ENCODE measurements around the gene ADARB1.

Gene ADARB1

GRCh38 chr21:45115141-45115540, 40.8 kb downstream of the ADARB1 start:
- H3K4me3 ChIP-seq (ENCODE audit: low read depth, low read length) = no peak overlapping the region
- DNase-seq (ENCODE audit: low read depth) = no peak
- in situ Hi-C loops (cut with HindIII; ENCODE audit: low sequenced_read_pairs) = no loop called here
- TF ChIP-seq, protein P1, sequence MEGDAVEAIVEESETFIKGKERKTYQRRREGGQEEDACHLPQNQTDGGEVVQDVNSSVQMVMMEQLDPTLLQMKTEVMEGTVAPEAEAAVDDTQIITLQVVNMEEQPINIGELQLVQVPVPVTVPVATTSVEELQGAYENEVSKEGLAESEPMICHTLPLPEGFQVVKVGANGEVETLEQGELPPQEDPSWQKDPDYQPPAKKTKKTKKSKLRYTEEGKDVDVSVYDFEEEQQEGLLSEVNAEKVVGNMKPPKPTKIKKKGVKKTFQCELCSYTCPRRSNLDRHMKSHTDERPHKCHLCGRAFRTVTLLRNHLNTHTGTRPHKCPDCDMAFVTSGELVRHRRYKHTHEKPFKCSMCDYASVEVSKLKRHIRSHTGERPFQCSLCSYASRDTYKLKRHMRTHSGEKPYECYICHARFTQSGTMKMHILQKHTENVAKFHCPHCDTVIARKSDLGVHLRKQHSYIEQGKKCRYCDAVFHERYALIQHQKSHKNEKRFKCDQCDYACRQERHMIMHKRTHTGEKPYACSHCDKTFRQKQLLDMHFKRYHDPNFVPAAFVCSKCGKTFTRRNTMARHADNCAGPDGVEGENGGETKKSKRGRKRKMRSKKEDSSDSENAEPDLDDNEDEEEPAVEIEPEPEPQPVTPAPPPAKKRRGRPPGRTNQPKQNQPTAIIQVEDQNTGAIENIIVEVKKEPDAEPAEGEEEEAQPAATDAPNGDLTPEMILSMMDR (IDR thresholded peaks at IDR 0.05; ENCODE audit: low read depth, low read length, missing control alignments) = no peak

DNA sequence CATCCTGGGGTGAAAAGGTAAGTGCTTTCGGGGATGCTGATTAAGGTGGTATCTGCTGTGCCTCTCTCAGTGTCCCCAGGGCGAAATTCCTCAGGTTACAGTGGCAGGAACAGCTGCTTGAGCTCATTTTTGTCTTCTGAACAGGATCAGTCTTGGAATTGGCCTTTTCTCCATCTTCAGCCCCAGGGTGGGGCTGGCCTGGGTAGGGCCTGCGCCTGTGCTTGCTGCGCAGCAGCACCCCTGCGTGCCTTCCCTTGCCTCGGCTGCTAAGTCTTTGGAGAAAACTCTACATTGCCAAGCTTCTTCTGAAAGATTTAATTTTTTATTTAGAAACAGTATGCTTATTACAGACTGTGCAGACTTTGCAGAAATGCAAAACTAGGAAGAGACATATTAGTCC, 41.7 kb downstream of the ADARB1 start:
- H3K4me3 ChIP-seq (ENCODE audit: low read depth, low read length) = no peak overlapping the region
- TF ChIP-seq, protein P1 (IDR thresholded peaks at IDR 0.05; ENCODE audit: low read depth, low read length, missing control alignments) = no peak
- in situ Hi-C loops (cut with HindIII; ENCODE audit: low sequenced_read_pairs) = no loop called here
- DNase-seq (ENCODE audit: low read depth) = no peak

DNA sequence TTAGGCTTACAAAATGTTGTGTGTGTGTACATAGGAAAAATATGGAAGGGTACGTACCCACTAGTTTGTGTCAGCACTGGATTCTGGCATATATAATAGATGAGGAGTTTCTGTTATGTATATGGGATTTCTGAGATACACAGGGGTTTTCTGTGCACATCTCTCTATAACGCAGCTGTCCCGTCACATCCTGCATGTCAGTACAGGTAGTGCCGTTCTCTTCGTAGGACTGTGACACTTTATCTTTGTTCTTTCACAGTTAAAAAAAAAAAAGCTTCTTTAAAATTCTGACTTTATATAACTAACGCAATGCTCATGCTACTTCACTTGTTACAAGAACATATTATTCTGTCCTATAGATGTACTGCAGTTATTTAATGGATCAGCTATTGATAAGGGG, 42.9 kb downstream of the ADARB1 start:
- H3K4me3 ChIP-seq (ENCODE audit: low read depth, low read length) = no peak overlapping the region
- in situ Hi-C loops (cut with HindIII; ENCODE audit: low sequenced_read_pairs) = no loop called here
- no peak for DNase-seq (ENCODE audit: low read depth)
- TF ChIP-seq, protein P1 (IDR thresholded peaks at IDR 0.05; ENCODE audit: low read depth, low read length, missing control alignments) = no peak

GRCh38 chr21:45118099-45118498, 43.7 kb downstream of the ADARB1 start:
- in situ Hi-C loops (cut with HindIII; ENCODE audit: low sequenced_read_pairs) = no loop called here
- DNase-seq (ENCODE audit: low read depth) = no peak
- TF ChIP-seq, protein P1 (IDR thresholded peaks at IDR 0.05; ENCODE audit: low read depth, low read length, missing control alignments) = no peak
- no peak overlapping the region for H3K4me3 ChIP-seq (ENCODE audit: low read depth, low read length)

GRCh38 chr21:45119812-45120211, 45.4 kb downstream of the ADARB1 start:
- TF ChIP-seq, protein P1 (IDR thresholded peaks at IDR 0.05; ENCODE audit: low read depth, low read length, missing control alignments) = no peak
- DNase-seq (ENCODE audit: low read depth) = no peak
- in situ Hi-C loops (cut with HindIII; ENCODE audit: low sequenced_read_pairs) = loop anchor here (10.0 kb wide), 1 partner anchor 315 kb away; the partner anchor contains the start of gene UBE2G2

DNA sequence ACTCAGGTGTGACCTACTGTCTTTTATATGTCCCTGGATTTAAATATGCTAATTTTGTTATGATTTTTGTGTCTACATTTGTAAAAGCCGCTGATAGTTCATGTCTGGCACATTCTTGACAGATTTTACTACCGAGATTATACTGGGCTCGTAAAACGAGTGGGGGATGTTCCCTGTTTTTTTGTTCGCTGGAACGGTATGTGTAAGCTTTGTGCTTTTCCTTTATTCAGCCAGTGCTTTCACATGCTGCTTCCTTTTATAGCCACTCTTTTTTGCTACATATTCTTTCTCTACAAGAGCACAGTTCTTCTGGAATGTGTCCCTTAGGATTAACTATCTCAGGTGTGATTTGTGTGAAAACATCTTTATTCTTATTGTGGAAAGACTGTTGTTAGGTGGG, 46.6 kb downstream of the ADARB1 start:
- no peak for DNase-seq (ENCODE audit: low read depth)
- H3K4me3 ChIP-seq (ENCODE audit: low read depth, low read length) = no peak overlapping the region
- TF ChIP-seq, protein P1 (IDR thresholded peaks at IDR 0.05; ENCODE audit: low read depth, low read length, missing control alignments) = no peak
- in situ Hi-C loops (cut with HindIII; ENCODE audit: low sequenced_read_pairs) = loop anchor here (10.0 kb wide), 1 partner anchor 316 kb away; the partner anchor contains the start of gene UBE2G2

More at GRCh38 chr21:45119812-45120211, 45.4 kb downstream of the ADARB1 start:
- no peak overlapping the region for H3K4me3 ChIP-seq (ENCODE audit: low read depth, low read length)

Data from astrocyte of the cerebellum (primary cell).